Aortic smooth muscle cell (primary cell): ENCODE measurements around the gene PPOX. TPM values are rescaled to one million over a fixed set of nuclear protein-coding genes. Genes with fewer than 3 reads are reported as not detected.

Experiments used
- total RNA-seq: library from RNA; depleted of rRNA; stranded (reverse); fragments of >200 nt; gene quantifications from 2 replicates; pipeline ENCODE4 v1.2.3, GENCODE V29; 2014

PPOX gene
- 11.0 and 13.1 TPM in 2 replicates for total RNA-seq

GRCh38 chr1:161165742-161166668, at the start of gene PPOX:
TSS of gene PPOX (plus strand) at chr1:161166426. CDS start at chr1:161166848, 422 bp downstream.

GRCh38 chr1:161117759-161118581, 48.3 kb upstream of the PPOX start, which contains the start of the genes NIT1 and PFDN2:
TSS of gene NIT1 (plus strand) at chr1:161118105. CDS start at chr1:161118177, 72 bp downstream.
TSS of gene PFDN2 (minus strand) at chr1:161118037. CDS start at chr1:161118026, 11 bp downstream.

DNA sequence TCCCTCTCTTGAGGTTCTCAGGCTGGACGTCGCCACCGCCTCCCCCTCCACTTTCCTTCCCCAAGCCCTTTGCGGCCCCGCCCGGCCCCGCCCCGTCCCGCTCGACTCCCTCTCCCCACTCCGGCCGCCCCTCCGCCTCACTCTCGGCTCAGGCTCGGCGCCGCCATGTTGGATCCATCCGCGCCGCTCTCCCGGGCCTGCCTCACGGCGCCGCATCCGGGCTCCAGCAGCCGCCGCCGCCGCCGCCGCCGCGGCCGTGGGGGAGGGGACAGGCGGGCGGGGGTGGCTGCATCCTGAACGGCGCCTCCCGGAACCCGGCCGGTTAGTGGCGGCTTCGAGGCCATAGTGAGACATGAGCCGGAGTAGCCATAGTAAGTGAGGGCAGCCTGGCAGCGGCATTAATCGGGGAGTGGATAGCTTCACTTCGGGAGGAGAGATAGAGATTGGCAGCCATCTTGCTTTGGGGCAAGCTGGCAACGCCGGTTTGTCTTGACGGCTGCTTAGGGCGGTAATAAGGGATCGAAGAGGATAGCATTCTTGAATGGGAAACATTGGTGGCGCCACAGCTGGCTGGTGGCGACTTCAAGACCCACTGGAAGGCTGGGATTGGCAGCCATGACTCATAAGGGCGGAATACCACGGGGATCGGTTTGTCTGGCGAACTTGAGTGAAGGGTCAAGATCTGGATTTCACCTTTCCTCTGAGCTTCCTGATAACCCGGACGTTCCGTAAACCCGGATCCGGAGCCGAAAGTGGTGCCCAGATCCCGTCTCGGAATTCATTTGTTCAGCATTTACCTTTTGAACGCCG, 33.6 kb upstream of the PPOX start, which contains the start of gene DEDD:
DEDD (minus strand) TSS at position 258 of the 810 bp plus-strand sequence. CDS start 8,205 bp downstream, outside the sequence.

DNA sequence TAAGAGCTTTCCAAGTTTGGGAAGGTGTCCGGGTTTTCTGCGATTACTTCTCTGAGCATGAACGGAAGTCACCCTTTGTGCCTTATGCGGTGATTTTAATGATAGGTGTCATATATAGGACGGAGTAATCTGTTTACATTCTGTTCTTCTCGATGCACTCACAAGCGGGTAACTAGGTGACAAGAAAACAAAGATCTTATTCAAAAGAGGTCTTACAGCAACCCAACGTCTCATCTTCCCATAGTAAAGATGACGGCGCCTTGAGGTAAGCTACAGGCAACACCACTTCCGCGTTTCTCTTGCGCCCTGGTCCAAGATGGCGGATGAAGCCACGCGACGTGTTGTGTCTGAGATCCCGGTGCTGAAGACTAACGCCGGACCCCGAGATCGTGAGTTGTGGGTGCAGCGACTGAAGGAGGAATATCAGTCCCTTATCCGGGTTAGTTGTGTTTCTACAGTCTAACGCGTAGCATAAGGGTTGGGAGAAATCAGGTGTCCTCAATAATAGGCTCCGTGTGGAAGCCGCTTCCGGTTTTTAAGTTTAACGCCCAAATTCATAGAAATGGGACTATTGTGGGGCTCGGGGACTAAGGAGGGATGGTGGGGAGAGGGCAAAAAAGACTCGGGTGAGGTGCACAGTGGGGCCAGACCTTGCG, 12.4 kb upstream of the PPOX start, which contains the start of gene UFC1:
UFC1 (plus strand) TSS at position 297 of the 656 bp plus-strand sequence; CDS start at position 317, 20 bp downstream.

DNA sequence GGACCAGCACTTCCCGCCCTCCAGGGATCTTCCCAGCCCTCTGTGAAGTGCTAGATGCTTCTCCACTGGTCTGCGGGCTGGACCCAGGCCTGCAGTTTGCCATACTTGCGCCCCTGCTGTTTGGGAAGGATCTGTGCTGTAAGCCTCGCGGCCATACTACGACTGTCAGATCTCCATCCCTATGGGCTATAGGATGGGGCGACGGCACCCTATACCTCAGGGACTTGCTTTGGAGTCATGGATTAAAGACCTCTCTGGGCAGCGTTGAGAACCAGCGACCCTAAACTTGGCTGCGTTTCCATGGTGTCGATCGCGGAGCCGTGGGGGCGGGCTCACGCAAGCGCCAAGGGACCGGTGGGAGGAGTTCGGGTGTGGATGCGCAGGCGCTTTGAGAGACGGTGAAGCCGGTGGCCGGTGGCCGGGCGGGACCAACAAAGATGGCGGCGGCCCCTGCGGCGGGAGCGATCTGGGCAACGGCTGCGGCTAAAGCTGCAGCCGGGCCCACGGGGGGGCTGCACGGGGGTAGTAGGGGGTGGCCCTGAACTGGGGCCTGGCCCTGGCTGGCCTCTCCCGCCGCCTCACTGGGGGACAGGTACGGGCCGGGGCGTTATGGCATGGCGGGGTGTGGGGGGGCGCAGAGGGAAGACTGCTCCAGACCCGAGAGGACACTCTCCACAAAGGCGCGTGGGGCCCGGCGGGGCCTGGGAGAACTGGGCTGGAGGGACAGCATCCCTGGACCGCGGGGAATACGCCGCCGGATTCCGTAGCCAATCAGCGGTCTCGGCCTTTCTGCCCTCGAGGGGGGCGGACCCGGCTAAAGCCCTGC, 6.9 kb upstream of the PPOX start, which contains the start of gene USP21:
USP21 (plus strand) TSS at position 414 of the 826 bp plus-strand sequence. CDS start 1,141 bp downstream, outside the sequence.

GRCh38 chr1:161177112-161177935, 11.1 kb downstream of the PPOX start, which contains the start of gene B4GALT3:
TSS of gene B4GALT3 (minus strand) at chr1:161177507. CDS start at chr1:161176060, 1,447 bp downstream.

DNA sequence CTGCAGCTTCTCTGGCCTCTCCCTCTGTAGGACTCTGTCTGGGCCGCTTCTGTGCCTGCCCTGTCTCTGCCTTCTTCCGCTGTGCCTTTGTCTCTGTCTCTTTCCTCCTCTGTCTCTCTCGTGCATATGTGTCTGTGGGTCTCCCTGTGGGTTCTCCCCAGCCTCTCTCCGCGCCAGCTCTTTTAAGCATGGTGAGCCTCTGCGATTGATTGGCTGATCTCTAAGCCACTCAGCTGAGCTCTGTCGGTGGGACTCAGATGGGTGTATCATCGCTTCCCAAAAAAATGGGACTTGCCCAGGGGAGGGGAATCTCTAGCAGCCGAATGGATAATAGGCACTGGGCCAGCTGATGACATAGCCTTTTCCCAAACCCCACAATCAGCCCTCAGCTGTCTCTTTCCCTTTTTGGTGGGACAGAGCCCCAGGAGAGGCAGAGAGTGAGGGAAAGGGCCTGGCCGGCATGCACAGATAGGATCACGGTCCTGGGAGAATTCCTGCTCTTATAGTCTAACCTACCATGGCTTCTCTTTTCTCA, 32.7 kb downstream of the PPOX start, which contains the start of gene ADAMTS4:
ADAMTS4 (minus strand) TSS at position 158 of the 535 bp plus-strand sequence. CDS start 427 bp downstream, outside the sequence.

GRCh38 chr1:161201836-161202712, 35.8 kb downstream of the PPOX start, which contains the start of gene NDUFS2:
TSS of gene NDUFS2 (plus strand) at chr1:161202367. CDS start at chr1:161202386, 19 bp downstream.

DNA sequence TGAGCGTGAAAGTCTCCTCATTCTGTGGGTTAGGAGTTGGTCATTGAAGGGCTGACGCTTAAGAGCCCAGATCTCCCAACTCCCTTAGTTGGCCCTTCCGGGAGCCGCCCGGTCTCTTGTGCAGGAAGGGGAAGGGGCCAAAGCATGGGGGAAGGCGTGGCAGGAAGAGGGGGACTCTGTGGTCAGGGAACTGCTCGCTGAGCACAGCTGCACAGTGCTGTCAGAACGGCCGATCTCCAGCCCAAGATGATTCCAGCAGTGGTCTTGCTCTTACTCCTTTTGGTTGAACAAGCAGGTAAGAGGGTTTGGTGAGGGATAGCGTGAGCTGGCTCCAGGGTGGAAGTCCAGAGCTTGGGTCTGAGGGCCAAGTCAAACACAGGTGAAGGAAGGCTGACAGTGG, 48.9 kb downstream of the PPOX start, which contains the start of gene FCER1G:
FCER1G (plus strand) TSS at position 220 of the 400 bp plus-strand sequence; CDS start at position 247, 27 bp downstream.

Other genes starting within 250 kb of the PPOX start
- gene ITLN2, start 211.6 kb upstream of the PPOX start, total RNA-seq: not detected in 2 replicates
- gene F11R, start 145.3 kb upstream of the PPOX start, total RNA-seq: 4.2 and 11.6 TPM in 2 replicates
- 12.3 and 26.7 TPM in 2 replicates for gene TSTD1, start 127.5 kb upstream of the PPOX start, total RNA-seq
- 73.6 and 80.6 TPM in 2 replicates for gene USF1, start 120.4 kb upstream of the PPOX start, total RNA-seq
- under 0.01 TPM in 1 of 2 replicates, not detected in the other for gene ARHGAP30, start 96.5 kb upstream of the PPOX start, total RNA-seq
- 0.13 TPM in 1 of 2 replicates, not detected in the other for gene NECTIN4, start 76.9 kb upstream of the PPOX start, total RNA-seq
- gene KLHDC9, start 68.1 kb upstream of the PPOX start, total RNA-seq: 1.8 and 3.5 TPM in 2 replicates
- gene PFDN2, start 48.4 kb upstream of the PPOX start, total RNA-seq: 37.0 and 64.9 TPM in 2 replicates
- 20.6 and 23.5 TPM in 2 replicates for gene NIT1, start 48.3 kb upstream of the PPOX start, total RNA-seq
- 21.8 and 23.8 TPM in 2 replicates for gene DEDD, start 33.8 kb upstream of the PPOX start, total RNA-seq
- gene UFC1, start 12.4 kb upstream of the PPOX start, total RNA-seq: 129 and 141 TPM in 2 replicates
- 5.3 and 5.5 TPM in 2 replicates for gene USP21, start 6.9 kb upstream of the PPOX start, total RNA-seq
- 12.0 and 12.7 TPM in 2 replicates for gene B4GALT3, start 11.1 kb downstream of the PPOX start, total RNA-seq
- gene ADAMTS4, start 32.6 kb downstream of the PPOX start, total RNA-seq: 4.2 and 7.5 TPM in 2 replicates
- gene NDUFS2, start 35.9 kb downstream of the PPOX start, total RNA-seq: 146 and 150 TPM in 2 replicates
- gene FCER1G, start 48.9 kb downstream of the PPOX start, total RNA-seq: not detected in 2 replicates
- not detected in 2 replicates for gene APOA2, start 57.2 kb downstream of the PPOX start, total RNA-seq
- gene TOMM40L, start 59.6 kb downstream of the PPOX start, total RNA-seq: 9.1 and 9.6 TPM in 2 replicates
- gene NR1I3, start 71.8 kb downstream of the PPOX start, total RNA-seq: not detected in 2 replicates
- gene PCP4L1, start 92.3 kb downstream of the PPOX start, total RNA-seq: not detected in 2 replicates
- 1.6 and 1.7 TPM in 2 replicates for gene MPZ, start 143.5 kb downstream of the PPOX start, total RNA-seq
- gene SDHC, start 148.0 kb downstream of the PPOX start, total RNA-seq: 18.9 and 24.4 TPM in 2 replicates
- not detected in 2 replicates for gene CFAP126, start 201.4 kb downstream of the PPOX start, total RNA-seq